Activated gamma-delta T cell treated with Interleukin-2 at 50 U/mL for 16 hours (primary cell): ENCODE measurements around the gene MYH9.

Experiments used
- DNase-seq: peaks from one replicate; pipeline ENCODE4 v3.0.0-alpha.2; 2020

The MYH9 gene

DNA sequence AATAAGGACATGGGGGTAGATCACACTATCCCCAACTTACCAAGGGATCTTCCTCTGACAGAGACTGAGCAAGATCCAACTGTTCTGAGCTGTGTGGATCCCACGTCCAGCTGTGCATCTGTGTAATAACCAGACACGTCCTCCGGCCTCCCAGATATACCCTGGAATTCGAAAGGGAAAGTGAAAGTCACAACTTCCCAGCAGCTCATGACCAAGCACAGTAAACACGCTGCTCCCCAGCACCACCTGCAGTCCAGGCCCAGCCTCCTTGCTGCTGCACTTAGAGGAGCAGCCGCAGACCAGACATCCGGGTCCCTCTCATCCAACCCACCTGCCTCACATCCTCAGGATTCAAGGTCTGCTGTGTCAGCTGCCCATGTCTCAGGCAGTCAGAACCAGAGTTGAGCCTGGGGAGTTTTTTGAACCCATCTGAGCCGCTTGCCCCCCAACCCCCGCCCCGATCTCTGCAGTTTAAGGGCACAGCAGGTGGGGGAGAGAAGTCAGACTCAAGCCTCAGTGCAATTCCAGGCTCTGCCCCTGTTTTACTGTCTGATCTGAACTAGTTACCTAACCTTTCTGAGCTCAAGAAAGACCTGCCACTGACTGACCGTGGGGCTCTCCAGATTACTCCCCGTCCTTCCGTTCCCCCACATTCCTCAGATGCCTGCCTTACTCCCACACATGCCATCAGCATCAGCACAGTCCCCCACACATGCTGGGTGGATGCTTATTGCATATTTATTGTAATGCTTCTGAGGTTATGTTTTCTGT is 148.2 kb downstream of the MYH9 start, which contains the start of gene APOL2:
Gene APOL2, minus strand, starts transcription at position 127 of the 771 bp plus-strand sequence. CDS start 6,365 bp downstream, outside the sequence.
- peak; percentile 85 for DNase-seq

DNA sequence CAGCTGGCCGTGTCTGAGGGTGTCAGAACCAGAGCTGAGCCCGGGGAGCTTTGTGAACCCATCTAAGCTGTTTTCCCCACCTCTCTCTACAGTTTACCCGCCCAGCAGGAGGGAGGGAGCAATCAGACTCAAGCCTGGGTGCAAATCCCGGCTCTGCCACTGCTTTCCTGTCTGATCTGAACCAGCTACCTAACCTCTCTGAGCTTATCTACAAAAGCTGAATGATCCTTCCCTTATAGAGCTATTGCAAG is 148.7 kb downstream of the MYH9 start:
- DNase-seq = no peak

GRCh38 chr22:36238373-36239149 is 149.2 kb downstream of the MYH9 start:
- DNase-seq = no peak

DNA sequence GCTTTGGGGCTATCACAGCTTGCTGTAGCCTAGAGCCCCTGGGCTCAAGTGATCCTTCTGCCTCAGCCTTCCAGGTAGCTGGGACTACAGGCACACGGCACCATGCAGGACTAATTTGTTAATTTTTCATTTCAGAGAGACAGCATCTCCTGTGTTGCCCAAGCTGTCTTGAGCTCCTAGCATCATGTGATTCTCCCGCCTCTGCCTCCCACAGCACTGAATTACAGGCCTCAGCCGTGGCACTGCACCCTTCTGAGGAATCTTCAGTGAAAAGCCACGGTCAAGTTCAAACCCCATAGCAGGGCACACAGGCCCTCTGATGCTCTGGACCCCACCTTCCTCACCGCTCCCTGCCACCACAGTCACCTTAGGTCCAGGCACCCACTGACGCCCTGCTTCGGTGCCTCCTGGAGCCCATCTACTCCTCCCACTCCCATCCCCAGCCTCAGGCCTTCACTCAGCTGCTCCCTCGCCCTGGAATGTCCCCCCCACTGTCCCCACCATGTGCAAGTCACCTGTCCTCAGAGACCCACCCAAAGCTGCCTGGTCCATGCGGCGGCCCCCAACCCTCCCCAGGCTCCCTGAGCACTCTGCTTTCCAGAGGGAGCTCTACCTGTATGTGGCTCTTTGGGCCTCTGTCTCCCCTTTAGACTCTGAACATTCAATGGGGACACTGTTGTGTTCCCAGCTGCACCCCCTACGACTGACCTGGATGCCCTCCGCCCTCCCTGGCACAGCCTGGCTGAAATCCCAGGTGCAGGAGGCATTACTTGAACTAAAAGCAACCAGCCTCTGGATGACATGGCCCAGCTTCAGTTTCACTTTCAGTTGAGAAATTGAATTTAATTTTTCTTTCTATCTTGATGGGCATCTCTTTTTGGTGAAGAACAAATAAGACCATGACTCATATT is 150.1 kb downstream of the MYH9 start:
- DNase-seq = no peak

DNA sequence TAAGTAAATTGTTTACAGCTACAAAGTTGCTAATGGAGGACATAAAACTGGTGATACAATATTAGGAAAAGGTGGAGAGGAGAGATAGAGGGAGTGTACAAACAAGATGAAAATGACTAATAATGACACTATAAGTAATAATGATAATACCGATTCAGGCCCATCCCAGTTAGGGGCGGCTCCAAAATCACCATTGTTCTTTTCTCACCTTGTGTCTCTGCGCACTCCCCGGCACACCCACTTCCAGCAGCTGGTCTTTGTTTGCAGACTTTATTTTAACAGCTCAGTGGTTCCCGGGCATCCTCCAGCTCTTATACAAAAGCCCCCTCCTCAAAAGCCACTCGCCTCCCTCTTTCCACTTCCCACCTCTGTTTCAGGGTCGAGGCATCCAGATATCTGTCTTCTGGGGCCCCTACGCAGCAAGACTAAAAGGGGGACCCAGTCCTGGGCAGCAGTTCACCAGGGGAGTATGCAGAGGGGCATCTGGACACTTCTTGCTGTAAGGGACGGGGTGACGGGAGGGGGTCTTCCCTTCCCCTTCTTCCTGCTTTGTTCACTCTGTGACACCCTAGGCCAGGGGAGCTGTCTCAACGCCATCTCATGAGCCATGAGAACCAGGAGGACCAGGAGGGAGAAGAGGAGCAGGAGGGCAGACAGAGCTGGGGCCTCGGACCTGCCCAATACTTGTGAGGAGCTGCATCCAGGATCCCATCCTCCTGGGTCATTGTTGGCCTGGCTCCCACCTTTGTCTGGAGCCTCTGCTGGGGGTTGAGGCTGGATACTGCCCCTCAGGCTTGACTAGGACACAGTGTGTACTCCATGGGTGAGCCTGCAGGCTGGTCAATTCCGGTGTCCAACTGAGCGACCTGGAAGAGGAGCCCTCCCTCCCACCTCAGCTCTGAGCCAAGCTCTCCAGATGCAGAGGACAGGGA is 151.1 kb downstream of the MYH9 start:
- DNase-seq = no peak

DNA sequence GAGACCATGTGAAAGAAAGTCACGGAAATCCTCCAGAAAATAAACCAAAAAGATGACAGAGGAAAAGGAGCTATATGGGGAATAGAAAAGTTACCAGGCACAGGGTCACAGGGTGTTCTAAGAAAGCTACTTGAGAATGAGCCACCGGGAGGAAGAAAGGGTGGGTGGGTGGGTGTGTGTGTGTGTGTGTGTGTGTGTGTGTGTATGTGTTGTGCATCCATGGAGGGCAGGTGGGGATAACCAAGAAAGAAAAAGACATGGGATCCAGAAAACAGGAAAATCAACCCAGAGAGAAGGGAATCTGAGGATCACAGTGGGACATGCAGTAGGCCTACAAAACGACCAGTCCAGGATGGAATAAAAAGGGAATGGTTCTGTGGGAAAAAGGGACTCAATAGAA is 152.2 kb downstream of the MYH9 start:
- DNase-seq = no peak

- no peak for DNase-seq
Measured at GRCh38 chr22:36234919-36235318, 152.8 kb downstream of the MYH9 start.

DNA sequence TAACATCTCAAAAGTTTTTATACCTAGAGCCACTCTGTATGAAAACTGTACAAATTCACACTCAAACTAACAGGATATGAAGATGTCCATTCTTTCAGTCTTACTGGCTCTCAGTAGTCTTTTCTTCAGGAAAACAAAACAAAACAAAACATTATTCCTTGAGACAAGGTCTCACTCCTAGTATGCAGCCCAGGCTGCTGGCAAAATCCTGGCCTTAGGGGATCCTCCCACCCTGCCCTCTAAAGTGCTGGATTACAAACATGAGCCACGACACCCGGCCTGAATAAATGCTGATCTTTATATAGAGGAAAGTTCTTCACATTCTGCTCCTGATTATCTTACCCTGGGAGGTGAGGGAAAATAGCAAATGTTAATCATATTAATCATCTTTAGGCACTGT is 153.6 kb downstream of the MYH9 start:
- no peak for DNase-seq

DNA sequence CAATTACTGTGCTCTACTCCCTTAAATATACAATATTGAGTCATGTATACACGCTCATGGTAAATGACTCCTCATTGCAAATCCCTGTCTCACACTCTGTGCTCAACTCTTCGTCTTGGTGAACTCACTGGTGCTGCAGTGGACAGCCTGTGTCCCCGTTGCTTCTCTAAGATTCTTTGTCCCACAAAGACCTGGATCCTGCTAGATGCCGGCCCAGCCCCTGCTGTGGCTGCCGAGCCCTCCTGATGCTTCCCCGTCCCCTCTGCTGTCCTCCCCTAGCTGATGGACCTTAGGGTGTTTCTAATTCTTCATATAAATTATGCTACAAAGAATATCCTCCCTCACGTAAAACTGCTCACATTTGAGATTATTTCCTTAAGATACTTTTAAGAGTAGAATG is 154.0 kb downstream of the MYH9 start:
- DNase-seq = no peak

GRCh38 chr22:36232715-36233401 is 154.9 kb downstream of the MYH9 start:
- no peak for DNase-seq
